CD4-positive, CD25-positive, alpha-beta regulatory T cell (primary cell): ENCODE results near the gene YTHDF1. TPM values are rescaled to one million over a fixed set of nuclear protein-coding genes. Genes with fewer than 3 reads are reported as not detected.
A peak's percentile ranks its signal among the peaks of the same experiment; 100 is the strongest.

Source experiments
- ATAC-seq, 2 donors: fragments of 150-1000 bp; cut with Tn5 transposase; one replicate each; pipeline ENCODE4 v1.10.0; 2021; ENCODE audit warnings: low read depth in 2 of 2, moderate number of reproducible peaks in 2 of 2, moderate library complexity in 1 of 2
- DNase-seq, 3 donors: peaks; one replicate each; pipeline versions ENCODE4 v3.0.0 to v3.0.0-alpha.2; 2012 to 2022; ENCODE audit warnings: mixed read lengths in 1 of 3
- H3K27ac ChIP-seq: one replicate; pipeline ENCODE4 v1.7.0; 2013; ENCODE audit warnings: mild to moderate bottlenecking, low read length; ENCODE audit not compliant: insufficient read depth, poor library complexity, severe bottlenecking
- H3K27me3 ChIP-seq: one replicate; pipeline ENCODE4 v1.7.0; 2013; ENCODE audit warnings: low read length; ENCODE audit not compliant: control insufficient read depth, insufficient read depth
- H3K36me3 ChIP-seq: one replicate; pipeline ENCODE4 v1.7.0; 2013; ENCODE audit warnings: mild to moderate bottlenecking, low read length, moderate library complexity; ENCODE audit not compliant: control insufficient read depth, insufficient read depth
- H3K4me1 ChIP-seq: 2 replicates; pipeline ENCODE4 v1.7.0; 2013; ENCODE audit warnings: mild to moderate bottlenecking, low read length; ENCODE audit not compliant: insufficient read depth, control insufficient read depth, poor library complexity, severe bottlenecking
- H3K4me3 ChIP-seq: one replicate; pipeline ENCODE4 v1.7.0; 2013; ENCODE audit warnings: low read depth, mild to moderate bottlenecking, low read length, moderate library complexity
- H3K9me3 ChIP-seq, 2 experiments: 1 replicate in 1 of 2; 2 replicates in 1 of 2; pipeline ENCODE4 v1.7.0; 2013; ENCODE audit warnings: low read length in 2 of 2, mild to moderate bottlenecking in 1 of 2, moderate library complexity in 1 of 2; ENCODE audit not compliant: control insufficient read depth in 2 of 2
- H3K27ac Mint-ChIP-seq, 3 donors: one replicate each; pipeline ENCODE4 v1.8.0; 2020 to 2022; ENCODE audit warnings: mild to moderate bottlenecking in 3 of 3, mixed read lengths in 3 of 3, moderate library complexity in 2 of 3
- H3K27me3 Mint-ChIP-seq: one replicate; pipeline ENCODE4 v1.8.0; 2022; ENCODE audit warnings: mild to moderate bottlenecking, mixed read lengths
- H3K36me3 Mint-ChIP-seq: one replicate; pipeline ENCODE4 v1.8.0; 2020; ENCODE audit warnings: mixed read lengths
- H3K4me1 Mint-ChIP-seq, 4 donors: one replicate each; pipeline ENCODE4 v1.8.0; 2020 to 2022; ENCODE audit warnings: mixed read lengths in 4 of 4, mild to moderate bottlenecking in 1 of 4
- H3K4me3 Mint-ChIP-seq, 4 donors: one replicate each; pipeline ENCODE4 v1.8.0; 2020 to 2022; ENCODE audit warnings: mild to moderate bottlenecking in 4 of 4, mixed read lengths in 4 of 4, moderate library complexity in 3 of 4
- H3K9me3 Mint-ChIP-seq, 7 donors: one replicate each; pipeline ENCODE4 v1.8.0; 2020 to 2022; ENCODE audit warnings: mixed read lengths in 7 of 7, mild to moderate bottlenecking in 3 of 7, moderate library complexity in 2 of 7
- polyA plus RNA-seq, 4 donors: library from polyadenylated mRNA; unstranded; fragments of 300-500 nt; fragmentation: Illumina TruSeq; gene quantifications; one replicate each; pipeline ENCODE4 v1.2.3, GENCODE V29; 2021
- total RNA-seq: library from RNA; stranded (reverse); gene quantifications from one replicate; pipeline ENCODE4 v1.2.3, GENCODE V29; 2022

YTHDF1 gene
- total RNA-seq, result 37.9 TPM
- polyA plus RNA-seq, result 10 to 100 TPM; 28.5 to 38.4 (median 32.2) TPM

DNA sequence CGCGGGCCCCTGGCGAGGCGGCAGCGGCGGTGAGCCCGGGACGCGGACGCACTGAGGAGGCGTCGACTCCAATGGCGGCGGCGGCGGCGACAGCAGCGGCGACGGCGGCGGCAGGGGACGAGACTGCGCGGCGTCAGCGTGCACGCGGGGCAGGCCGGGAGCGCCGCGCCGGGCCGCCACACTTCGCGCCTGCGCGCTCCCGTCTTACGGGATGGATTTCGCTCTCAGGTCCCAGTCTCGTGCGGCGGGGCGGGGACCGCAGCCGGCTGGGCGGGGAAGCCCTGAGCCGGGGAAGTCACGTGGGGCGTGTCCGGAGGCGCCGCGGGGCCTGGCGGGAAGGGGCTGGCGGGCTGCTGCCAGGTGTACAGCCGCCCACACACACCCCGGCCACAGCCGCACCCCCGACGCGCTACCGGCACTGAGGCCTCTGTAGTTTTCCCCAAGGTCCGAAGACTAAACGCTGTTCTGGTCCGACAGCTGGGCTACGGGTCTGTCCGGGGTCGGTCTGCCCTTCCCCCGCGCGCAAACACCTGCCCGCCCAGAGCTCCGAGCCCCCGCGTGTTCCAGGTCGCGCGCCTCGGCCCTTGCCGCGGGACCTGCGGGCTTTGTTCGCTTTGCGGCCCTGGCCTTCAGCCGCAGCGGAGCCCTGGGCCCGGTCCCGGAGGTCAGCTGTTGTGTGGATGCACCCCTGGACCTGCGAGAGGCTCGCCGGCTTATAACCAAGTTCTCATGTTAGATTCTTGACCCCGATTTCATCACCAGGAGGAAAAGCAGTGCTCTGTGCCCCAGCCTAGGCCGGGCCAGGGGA is at the start of gene YTHDF1:
Gene YTHDF1 (minus strand): TSS at position 91 of the 808 bp plus-strand sequence. CDS start 239 bp downstream, outside the sequence.
- DNase-seq (peak; percentile 92 to 97 (median 96)), ATAC-seq (peak; percentile 90 to 95)
- peak within 1 kb of the TSS; percentile 78 for H3K4me3 ChIP-seq
- Mint-ChIP-seq H3K4me3 (peak within 1 kb of the TSS; percentile 91 to 97 (median 95)), H3K36me3 (peaks cover 18% of the 10 kb centered on the region), H3K9me3 (no peaks in the 10 kb centered on the region), H3K27me3 (peaks cover 4% of the 10 kb centered on the region), H3K27ac (peak within 1 kb of the TSS; percentile 92 to 96 (median 95)), H3K4me1 (peaks cover 17 to 47% (median 26%) of the 10 kb centered on the region in 4 donors)
- no peaks in the 10 kb centered on the region for H3K9me3 ChIP-seq
- H3K27ac ChIP-seq, result peak within 1 kb of the TSS; percentile 85
- no peaks in the 10 kb centered on the region for H3K27me3 ChIP-seq
- H3K36me3 ChIP-seq, result peaks cover 28% of the 10 kb centered on the region
- H3K4me1 ChIP-seq, result peaks cover 35% of the 10 kb centered on the region

DNA sequence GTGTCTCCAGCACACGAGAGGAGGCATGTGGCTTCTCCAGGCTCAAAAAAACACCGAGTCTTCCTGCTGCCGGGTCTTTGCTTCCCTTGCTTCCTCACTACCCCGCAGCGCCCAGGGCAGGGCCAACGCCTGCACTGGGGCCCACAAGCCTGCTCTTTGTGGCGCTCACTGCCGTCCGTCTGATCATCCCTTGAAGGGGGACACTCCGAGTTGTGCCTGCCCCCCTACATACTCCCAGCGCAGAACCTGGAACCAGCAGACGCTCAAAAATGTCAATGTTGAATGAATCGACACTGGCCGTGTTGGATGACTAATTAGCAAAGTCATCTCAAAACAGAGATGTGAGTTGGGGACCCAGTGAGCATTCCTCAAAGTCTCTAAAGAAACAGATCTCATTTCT is 48.6 kb upstream of the YTHDF1 start:
- ATAC-seq, result no peak
- Mint-ChIP-seq H3K27me3 (peaks cover 5% of the 10 kb centered on the region), H3K9me3 (peaks cover 0 to 1% (median 0%) of the 10 kb centered on the region in 7 donors), H3K4me3 (peak overlapping the region in 2 of 4 donors; percentile 21 to 51), H3K27ac (no peak overlapping the region), H3K4me1 (peaks cover 0 to 2% (median 0%) of the 10 kb centered on the region in 4 donors), H3K36me3 (no peaks in the 10 kb centered on the region)
- Histone ChIP-seq H3K4me1 (peaks cover 7% of the 10 kb centered on the region), H3K9me3 (no peaks in the 10 kb centered on the region), H3K27ac (no peak overlapping the region), H3K27me3 (no peaks in the 10 kb centered on the region), H3K36me3 (no peaks in the 10 kb centered on the region), H3K4me3 (no peak overlapping the region)
- DNase-seq, result no peak

DNA sequence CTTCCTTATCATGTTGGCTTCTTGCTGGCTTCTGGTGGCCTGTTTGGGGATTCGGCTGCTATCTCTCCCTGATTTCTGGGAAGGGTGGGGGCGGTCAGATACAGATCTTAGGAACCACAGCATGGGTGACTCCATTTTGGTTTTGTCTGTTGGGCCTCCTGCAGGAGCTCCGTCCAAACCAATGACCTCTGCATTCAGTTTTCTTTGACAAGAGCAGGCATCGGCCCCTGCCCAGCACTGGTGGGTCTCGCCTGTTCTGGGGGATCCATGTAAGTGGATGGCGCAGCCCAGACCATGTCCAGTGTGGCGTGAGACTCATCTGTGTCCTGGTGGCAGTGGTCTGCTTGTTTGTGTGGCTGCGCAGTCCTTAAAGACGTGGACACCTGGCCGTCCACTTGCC is 48.1 kb upstream of the YTHDF1 start:
- no peak for DNase-seq
- Mint-ChIP-seq H3K4me3 (no peak overlapping the region), H3K36me3 (no peaks in the 10 kb centered on the region), H3K9me3 (peaks cover 0 to 1% (median 0%) of the 10 kb centered on the region in 7 donors), H3K27ac (no peak overlapping the region), H3K27me3 (peaks cover 5% of the 10 kb centered on the region), H3K4me1 (peaks cover 0 to 2% (median 0%) of the 10 kb centered on the region in 4 donors)
- Histone ChIP-seq H3K36me3 (no peaks in the 10 kb centered on the region), H3K4me1 (peaks cover 7% of the 10 kb centered on the region), H3K27ac (no peak overlapping the region), H3K4me3 (no peak overlapping the region), H3K27me3 (no peaks in the 10 kb centered on the region), H3K9me3 (no peaks in the 10 kb centered on the region)
- no peak for ATAC-seq

DNA sequence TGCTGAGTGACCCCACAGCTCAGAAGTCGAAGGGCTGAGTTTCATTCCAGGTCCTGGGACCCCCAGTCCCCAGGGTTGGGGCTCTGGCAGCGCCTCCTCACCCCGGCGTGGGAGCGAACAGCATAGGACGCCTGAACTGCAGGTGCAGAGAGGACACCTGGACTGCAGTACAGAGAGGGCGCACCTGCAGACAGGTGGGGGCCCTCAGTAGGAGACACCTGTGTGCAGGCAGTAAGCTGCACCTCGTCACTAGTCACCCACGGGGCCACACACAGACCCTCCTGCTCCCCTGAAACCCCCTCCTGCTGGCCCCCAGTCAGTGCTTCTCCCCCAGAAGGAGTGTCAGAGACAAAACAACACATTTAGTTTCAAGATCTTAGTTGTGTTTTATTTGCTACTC is 46.9 kb upstream of the YTHDF1 start:
- Mint-ChIP-seq H3K4me1 (peaks cover 0 to 2% (median 0%) of the 10 kb centered on the region in 4 donors), H3K9me3 (peaks cover 0 to 1% (median 0%) of the 10 kb centered on the region in 7 donors), H3K36me3 (no peaks in the 10 kb centered on the region), H3K4me3 (no peak overlapping the region), H3K27ac (no peak overlapping the region), H3K27me3 (peaks cover 9% of the 10 kb centered on the region)
- no peaks in the 10 kb centered on the region for H3K36me3 ChIP-seq
- H3K4me1 ChIP-seq, result peaks cover 7% of the 10 kb centered on the region
- ATAC-seq (no peak), DNase-seq (no peak)
- no peaks in the 10 kb centered on the region for H3K9me3 ChIP-seq
- no peak overlapping the region for H3K4me3 ChIP-seq
- no peaks in the 10 kb centered on the region for H3K27me3 ChIP-seq
- no peak overlapping the region for H3K27ac ChIP-seq

DNA sequence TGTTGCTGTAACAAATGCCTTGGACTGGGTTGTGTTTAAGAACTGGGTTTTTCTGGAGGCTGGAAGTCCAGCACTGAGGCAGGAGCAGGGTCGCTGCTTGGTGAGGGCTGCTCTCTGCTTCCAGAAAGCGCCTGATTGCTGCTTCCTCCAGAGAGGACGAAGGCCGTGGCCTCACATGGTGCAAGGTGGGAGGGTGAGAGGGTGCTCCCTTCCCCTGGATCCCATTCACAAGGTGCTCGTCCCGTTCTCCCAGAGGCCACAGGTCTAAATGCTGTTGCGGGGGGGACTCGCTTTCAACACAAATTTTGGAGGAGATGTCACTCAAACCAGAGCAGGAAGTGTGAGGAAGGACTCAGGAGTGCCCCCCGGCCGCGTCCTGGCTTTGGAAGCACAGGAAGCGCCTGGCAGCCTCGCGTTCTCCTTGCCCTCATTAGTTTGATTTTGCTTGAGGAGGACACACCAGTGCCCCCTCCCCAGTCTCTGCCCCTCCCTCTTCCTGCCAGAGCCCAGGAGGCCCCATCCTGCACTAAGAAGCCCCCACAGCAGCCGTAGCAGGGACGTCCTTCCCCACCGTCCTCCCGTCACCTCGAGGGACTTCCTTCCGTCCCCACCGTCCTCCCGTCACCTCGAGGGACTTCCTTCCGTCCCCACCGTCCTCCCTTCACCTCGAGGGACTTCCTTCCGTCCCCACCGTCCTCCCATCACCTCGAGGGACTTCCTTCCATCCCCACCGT is 46.0 kb upstream of the YTHDF1 start:
- ATAC-seq, result no peak
- Mint-ChIP-seq H3K27ac (peak overlapping the region in 2 of 3 donors; percentile 35 to 78), H3K4me1 (peaks cover 0 to 2% (median 0%) of the 10 kb centered on the region in 4 donors), H3K9me3 (peaks cover 0 to 1% (median 0%) of the 10 kb centered on the region in 7 donors), H3K36me3 (no peaks in the 10 kb centered on the region), H3K4me3 (no peak overlapping the region), H3K27me3 (peaks cover 9% of the 10 kb centered on the region)
- Histone ChIP-seq H3K4me3 (no peak overlapping the region), H3K27me3 (peaks cover under 1% of the 10 kb centered on the region), H3K36me3 (no peaks in the 10 kb centered on the region), H3K4me1 (peaks cover 7% of the 10 kb centered on the region), H3K9me3 (no peaks in the 10 kb centered on the region), H3K27ac (no peak overlapping the region)
- DNase-seq, result peak in 1 of 3 donors; percentile 14

DNA sequence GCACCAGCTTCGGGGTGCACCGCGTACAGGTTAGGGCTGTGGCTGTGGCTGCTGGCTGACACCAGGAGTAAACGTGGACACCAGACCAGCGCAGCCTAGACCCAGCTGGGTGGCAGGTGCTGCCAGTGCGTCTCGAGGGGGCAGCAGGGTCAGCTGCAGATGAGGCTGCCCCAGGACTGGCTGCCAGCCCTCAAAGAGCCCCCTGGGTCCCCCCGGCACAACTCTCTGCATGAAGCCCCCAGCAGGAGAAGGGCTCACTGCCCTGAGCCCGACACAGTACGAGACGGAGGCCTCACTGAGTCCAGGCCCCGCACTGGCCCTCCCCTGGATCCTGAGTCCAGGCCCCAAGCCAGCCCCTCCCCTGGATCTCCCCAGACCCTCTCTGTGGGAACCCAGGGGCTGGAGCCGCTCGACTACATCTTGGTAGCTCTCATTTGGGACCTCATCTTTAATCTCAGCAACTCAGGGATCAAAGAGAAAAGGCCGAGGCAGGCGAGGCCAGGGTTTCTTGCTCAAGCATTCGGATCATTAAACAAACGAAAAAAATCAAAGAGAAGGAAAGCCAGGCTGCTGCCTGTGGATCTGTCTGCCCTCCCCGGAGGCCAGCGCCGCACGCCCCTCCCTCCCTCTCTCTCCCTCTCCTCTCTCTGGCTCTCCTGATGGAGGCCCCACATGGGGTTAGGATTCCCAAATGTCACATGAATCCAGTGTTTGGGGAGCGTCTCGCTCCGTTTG is 45.3 kb upstream of the YTHDF1 start:
- Mint-ChIP-seq H3K27ac (no peak overlapping the region), H3K4me1 (peaks cover 0 to 2% (median 0%) of the 10 kb centered on the region in 4 donors), H3K27me3 (peaks cover 14% of the 10 kb centered on the region), H3K4me3 (no peak overlapping the region), H3K36me3 (no peaks in the 10 kb centered on the region), H3K9me3 (peaks cover 0 to 1% (median 0%) of the 10 kb centered on the region in 7 donors)
- no peak for ATAC-seq
- no peaks in the 10 kb centered on the region for H3K36me3 ChIP-seq
- H3K4me3 ChIP-seq, result no peak overlapping the region
- no peak for DNase-seq
- no peaks in the 10 kb centered on the region for H3K9me3 ChIP-seq
- H3K27me3 ChIP-seq, result peaks cover 3% of the 10 kb centered on the region
- peaks cover 7% of the 10 kb centered on the region for H3K4me1 ChIP-seq
- no peak overlapping the region for H3K27ac ChIP-seq

DNA sequence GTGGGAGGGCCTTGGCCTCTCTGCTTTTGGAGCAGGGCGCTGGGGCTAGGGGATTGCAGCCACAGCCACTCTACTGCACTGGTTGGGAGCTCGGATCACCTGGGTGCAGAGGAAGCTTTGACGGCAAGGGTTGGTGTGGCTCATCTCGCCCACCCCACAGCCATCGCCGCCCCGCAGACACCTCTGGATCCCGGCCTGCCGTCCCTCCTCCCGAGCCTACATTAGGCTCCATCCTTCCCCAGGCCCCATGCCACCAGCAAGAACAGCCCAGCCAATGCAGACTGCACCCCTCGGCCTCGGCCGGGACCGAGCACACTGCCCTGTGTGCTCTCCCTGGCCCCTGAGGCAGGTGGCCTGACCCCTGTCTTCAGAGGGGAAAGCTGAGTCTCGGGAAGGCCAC is 44.6 kb upstream of the YTHDF1 start:
- H3K27me3 Mint-ChIP-seq, result peaks cover 18% of the 10 kb centered on the region
- no peak for DNase-seq

More for the DNA sequence above, 44.6 kb upstream of the YTHDF1 start:
- Histone ChIP-seq H3K27ac (no peak overlapping the region), H3K4me3 (no peak overlapping the region), H3K4me1 (peaks cover 7% of the 10 kb centered on the region), H3K9me3 (no peaks in the 10 kb centered on the region), H3K36me3 (no peaks in the 10 kb centered on the region), H3K27me3 (peaks cover 3% of the 10 kb centered on the region)
- no peak overlapping the region for H3K27ac Mint-ChIP-seq
- peaks cover 0 to 1% (median 0%) of the 10 kb centered on the region in 7 donors for H3K9me3 Mint-ChIP-seq
- no peak for ATAC-seq
- H3K4me1 Mint-ChIP-seq, result peaks cover 0 to 4% (median 2%) of the 10 kb centered on the region in 4 donors
- no peak overlapping the region for H3K4me3 Mint-ChIP-seq
- no peaks in the 10 kb centered on the region for H3K36me3 Mint-ChIP-seq
